K562 (cell line): ENCODE results near the gene BCL7C. TPM values are rescaled to one million over a fixed set of nuclear protein-coding genes. Genes with fewer than 3 reads are reported as not detected.
A peak's percentile ranks its signal among the peaks of the same experiment; 100 is the strongest.

Experiments
- ATAC-seq: fragments of 200-7000 bp; cut with Tn5 transposase; 3 replicates; pipeline ENCODE4 v1.9.1; 2020; ENCODE audit warnings: moderate library complexity
- BruUV-seq: library from RNA; stranded (reverse); fragments of 400-500 nt; replicated peaks from 2 replicates; lab custom pipeline; 2021; lab: Mats Ljungman, UMichigan
- CTCF ChIA-PET: fragments of 300-600 bp; formaldehyde crosslinking; extraction: SDS; loops from one replicate; lab custom pipeline; 2021; ENCODE audit warnings: low intra/inter-chr PET ratio; lab: Yijun Ruan, JAX
- POLR2A ChIA-PET: fragments of 300-600, 350-650 bp; sonication (Branson Sonifier 250); formaldehyde crosslinking; extraction: SDS; loops from one replicate; lab custom pipeline; 2021; ENCODE audit warnings: antibody characterized with exemption, inconsistent platforms; lab: Yijun Ruan, JAX
- DNase-seq, 4 experiments: peaks; one replicate each; pipeline versions ENCODE4 v3.0.0 to v3.0.0-alpha.2; 2011 to 2018; ENCODE audit warnings: low spot score in 3 of 4, mixed read lengths in 3 of 4; ENCODE audit errors: extremely low read depth in 1 of 4
- FAIRE-seq: peaks from 2 replicates; lab custom pipeline; 2011; peaks lifted over from hg19 to GRCh38; lab: Jason Lieb, UNC
- H2AFZ ChIP-seq: 2 replicates; pipeline ENCODE4 v1.6.0; 2011; ENCODE audit warnings: low read depth, low read length, control low read depth, inconsistent platforms
- H3K27ac ChIP-seq: fragments of 200-600 bp; 3 replicates; pipeline ENCODE4 v1.8.0; 2011; ENCODE audit warnings: low read depth, mild to moderate bottlenecking, control low read depth, inconsistent platforms, low read length, moderate library complexity, mixed read lengths; ENCODE audit errors: extremely low read depth
- H3K27me3 ChIP-seq, 2 experiments: fragments of 300-600 bp in 1 of 2; 2 replicates in 1 of 2; 3 replicates in 1 of 2; pipeline versions ENCODE4 v1.6.0 to v1.8.0; 2011; ENCODE audit warnings: inconsistent platforms in 2 of 2, low read length in 2 of 2, mild to moderate bottlenecking in 1 of 2, mixed read lengths in 1 of 2, moderate library complexity in 1 of 2; ENCODE audit not compliant: control insufficient read depth in 2 of 2, insufficient read depth in 2 of 2
- H3K36me3 ChIP-seq: fragments of 300-600 bp; 3 replicates; pipeline ENCODE4 v1.8.0; 2011; ENCODE audit warnings: mild to moderate bottlenecking, low read length, inconsistent platforms; ENCODE audit not compliant: control insufficient read depth, insufficient read depth
- H3K4me1 ChIP-seq, 2 experiments: fragments of 200-600 bp in 1 of 2; replicated peaks in 1 of 2; 2 replicates in 1 of 2; 3 replicates in 1 of 2; pipeline versions ENCODE4 v1.5.1 to v1.8.0; 2011; ENCODE audit warnings: inconsistent platforms in 2 of 2, low read length in 2 of 2, mild to moderate bottlenecking in 1 of 2, mixed read lengths in 1 of 2, moderate library complexity in 1 of 2; ENCODE audit not compliant: control insufficient read depth in 2 of 2, insufficient read depth in 2 of 2
- H3K4me2 ChIP-seq: 2 replicates; pipeline ENCODE4 v1.6.1; 2011; ENCODE audit warnings: low read length, control low read depth, inconsistent platforms, mixed read lengths; ENCODE audit not compliant: insufficient read depth
- H3K4me3 ChIP-seq: fragments of 200-600 bp; sonication (generic), shearing (Covaris generic); 2 replicates; pipeline ENCODE4 v1.5.1; 2016; ENCODE audit warnings: control low read depth, inconsistent platforms
- H3K79me2 ChIP-seq: fragments of 200-600 bp; 3 replicates; pipeline ENCODE4 v1.8.0; 2011; ENCODE audit warnings: low read length, inconsistent platforms; ENCODE audit not compliant: control insufficient read depth, insufficient read depth
- H3K9ac ChIP-seq, 2 experiments: 2 replicates each; pipeline versions ENCODE4 v1.6.0 to v1.6.1; 2011; ENCODE audit warnings: low read depth in 2 of 2, low read length in 2 of 2, control low read depth in 1 of 2, inconsistent platforms in 1 of 2, mild to moderate bottlenecking in 1 of 2, mixed read lengths in 1 of 2; ENCODE audit not compliant: insufficient read depth in 1 of 2
- H3K9me1 ChIP-seq: one replicate; pipeline ENCODE4 v1.6.0; 2011; ENCODE audit warnings: inconsistent platforms, mild to moderate bottlenecking, low read length, moderate library complexity; ENCODE audit not compliant: control insufficient read depth, insufficient read depth
- H3K9me3 ChIP-seq: replicated peaks from 2 replicates; pipeline ENCODE4 v1.5.1; 2011; ENCODE audit warnings: low read depth, low read length, inconsistent platforms; ENCODE audit not compliant: control insufficient read depth, insufficient read depth
- H4K20me1 ChIP-seq: replicated peaks from 2 replicates; pipeline ENCODE4 v1.6.1; 2011; ENCODE audit warnings: low read length, inconsistent platforms, mixed read lengths; ENCODE audit not compliant: control insufficient read depth, insufficient read depth
- ADNP ChIP-seq: fragments of 200-800 bp; sonication (Bioruptor generic); IDR thresholded peaks from 2 replicates; pipeline ENCODE4 v1.6.1; 2016; ENCODE audit warnings: missing genetic modification characterization, missing compliant biosample characterization
- C11orf30 ChIP-seq: fragments of 450-650 bp; IDR thresholded peaks from 2 replicates; pipeline ENCODE4 v1.6.1; 2016; ENCODE audit warnings: low read depth, mild to moderate bottlenecking
- CSDE1 ChIP-seq, 2 experiments: fragments of 450-650 bp; IDR thresholded peaks; 2 replicates each; pipeline ENCODE4 v1.6.1; 2016; ENCODE audit warnings: mild to moderate bottlenecking in 1 of 2
- CXXC5 ChIP-seq: fragments of 250-450 bp; sonication (Bioruptor Pico); IDR thresholded peaks from 2 replicates; pipeline ENCODE4 v1.8.0; 2022; ENCODE audit warnings: inconsistent platforms, mild to moderate bottlenecking, moderate library complexity
- DMBX1 ChIP-seq: fragments of 250-450 bp; sonication (Bioruptor Pico); IDR thresholded peaks from 2 replicates; pipeline ENCODE4 v1.8.0; 2022; ENCODE audit warnings: inconsistent platforms, mild to moderate bottlenecking, moderate library complexity, borderline replicate concordance
- DNMT1 ChIP-seq: fragments of 450-650 bp; IDR thresholded peaks from 2 replicates; pipeline ENCODE4 v1.6.1; 2016; ENCODE audit warnings: antibody characterized with exemption, mild to moderate bottlenecking
- DPF2 ChIP-seq: fragments of 450-650 bp; IDR thresholded peaks from 2 replicates; pipeline ENCODE4 v1.6.1; 2016
- KAT7 ChIP-seq: sonication (generic); formaldehyde crosslinking; IDR thresholded peaks from 2 replicates; pipeline ENCODE4 v1.8.0; 2022; ENCODE audit warnings: missing genetic modification reagents, mild to moderate bottlenecking, borderline replicate concordance
- MCM2 ChIP-seq: fragments of 450-650 bp; IDR thresholded peaks from 2 replicates; pipeline ENCODE4 v1.6.1; 2017; ENCODE audit warnings: low read depth, mild to moderate bottlenecking
- NFYB ChIP-seq: IDR thresholded peaks from 2 replicates; pipeline ENCODE4 v1.6.1; 2011; ENCODE audit warnings: mild to moderate bottlenecking, moderate library complexity; ENCODE audit not compliant: insufficient read length; ENCODE audit errors: extremely low read depth
- POLR2H ChIP-seq: IDR thresholded peaks from 2 replicates; pipeline ENCODE4 v1.6.1; 2016; ENCODE audit warnings: missing genetic modification characterization, low read depth, mild to moderate bottlenecking, control low read depth, missing compliant biosample characterization, moderate library complexity
- PRMT5 ChIP-seq: sonication (generic); formaldehyde crosslinking; IDR thresholded peaks from 2 replicates; pipeline ENCODE4 v1.5.0; 2020; ENCODE audit warnings: missing genetic modification reagents
- RBM25 ChIP-seq: fragments of 200-400 bp; formaldehyde crosslinking; IDR thresholded peaks from 2 replicates; pipeline ENCODE4 v1.6.1; 2018; ENCODE audit warnings: low read length, low read depth, moderate library complexity; ENCODE audit not compliant: severe bottlenecking
- XRCC3 ChIP-seq: fragments of 450-650 bp; IDR thresholded peaks from 2 replicates; pipeline ENCODE4 v1.6.1; 2017; ENCODE audit warnings: mild to moderate bottlenecking, moderate library complexity
- ZNF324 ChIP-seq: fragments of 250-450 bp; sonication (Bioruptor Pico); IDR thresholded peaks from 2 replicates; pipeline ENCODE4 v1.4.0; 2020; ENCODE audit warnings: mild to moderate bottlenecking
- ZNF644 ChIP-seq: fragments of 200-800 bp; sonication (Bioruptor generic); IDR thresholded peaks from 2 replicates; pipeline ENCODE4 v1.6.1; 2016; ENCODE audit warnings: low read depth, missing genetic modification characterization, missing compliant biosample characterization
- WGBS: fragments of 100-300 bp; shearing (Covaris generic); methylation state at CpG from one replicate; pipeline ENCODE4 v1.1.6; 2016; ENCODE audit warnings: low coverage, mixed read lengths; ENCODE audit not compliant: insufficient coverage; ENCODE audit errors: missing lambda C conversion rate; 5-methylcytosine and 5-hydroxymethylcytosine counted together
- in situ Hi-C: fragments of 300-500 bp; cut with MboI; formaldehyde crosslinking; loops from 4 replicates; pipeline ENCODE4 v1.15.0; 2018; ENCODE audit warnings: inconsistent platforms, mixed read lengths
- intact Hi-C: fragments of 100-400 bp; cut with micrococcal nuclease; formaldehyde crosslinking; loops from 2 replicates; pipeline ENCODE4 v1.14.2; 2022
- polyA plus RNA-seq, 8 experiments: library from polyadenylated mRNA; depleted of rRNA in 4 of 8; stranded (reverse) in 5 of 8; unstranded in 3 of 8; fragments of >200 nt; fragmentation: Nextera tagmentation in 2 of 8; fragmentation: Illumina TruSeq in 1 of 8; extraction: Ambion mirVana in 2 of 8; extraction: Trizol in 1 of 8; gene quantifications; 2 replicates each; pipeline versions ENCODE4 v1.2.1 to v1.2.3, GENCODE V29; 2011 to 2014; ENCODE audit warnings: inconsistent platforms in 1 of 8, missing spikeins in 1 of 8
- total RNA-seq, 7 experiments: library from RNA; depleted of rRNA in 6 of 7; stranded (reverse); fragments of >200 nt in 6 of 7; fragmentation: Illumina TruSeq in 2 of 7; extraction: Trizol in 2 of 7; gene quantifications; 2 replicates each; pipeline versions ENCODE4 v1.2.1 to v1.2.3, GENCODE V29; 2011 to 2021; ENCODE audit warnings: low replicate concordance in 1 of 7
- TF ChIP-seq, protein P1 (sequence below): sonication (generic); formaldehyde crosslinking; IDR thresholded peaks from 2 replicates; pipeline ENCODE4 v1.9.0; 2022; ENCODE audit warnings: mild to moderate bottlenecking, missing genetic modification reagents
- TF ChIP-seq, protein P2 (sequence below), 2 experiments: fragments of 450-650 bp; IDR thresholded peaks; 2 replicates each; pipeline ENCODE4 v1.6.1; 2018; ENCODE audit warnings: mild to moderate bottlenecking in 2 of 2, low read depth in 1 of 2; ENCODE audit not compliant: partially characterized antibody in 2 of 2

BCL7C gene
- total and polyA plus RNA-seq, 9 of the 15 experiments (the other 6 are each of a cell fraction or from before 2014, with no cell fraction given) = 1.7 to 85.8 (median 19.6) TPM

DNA sequence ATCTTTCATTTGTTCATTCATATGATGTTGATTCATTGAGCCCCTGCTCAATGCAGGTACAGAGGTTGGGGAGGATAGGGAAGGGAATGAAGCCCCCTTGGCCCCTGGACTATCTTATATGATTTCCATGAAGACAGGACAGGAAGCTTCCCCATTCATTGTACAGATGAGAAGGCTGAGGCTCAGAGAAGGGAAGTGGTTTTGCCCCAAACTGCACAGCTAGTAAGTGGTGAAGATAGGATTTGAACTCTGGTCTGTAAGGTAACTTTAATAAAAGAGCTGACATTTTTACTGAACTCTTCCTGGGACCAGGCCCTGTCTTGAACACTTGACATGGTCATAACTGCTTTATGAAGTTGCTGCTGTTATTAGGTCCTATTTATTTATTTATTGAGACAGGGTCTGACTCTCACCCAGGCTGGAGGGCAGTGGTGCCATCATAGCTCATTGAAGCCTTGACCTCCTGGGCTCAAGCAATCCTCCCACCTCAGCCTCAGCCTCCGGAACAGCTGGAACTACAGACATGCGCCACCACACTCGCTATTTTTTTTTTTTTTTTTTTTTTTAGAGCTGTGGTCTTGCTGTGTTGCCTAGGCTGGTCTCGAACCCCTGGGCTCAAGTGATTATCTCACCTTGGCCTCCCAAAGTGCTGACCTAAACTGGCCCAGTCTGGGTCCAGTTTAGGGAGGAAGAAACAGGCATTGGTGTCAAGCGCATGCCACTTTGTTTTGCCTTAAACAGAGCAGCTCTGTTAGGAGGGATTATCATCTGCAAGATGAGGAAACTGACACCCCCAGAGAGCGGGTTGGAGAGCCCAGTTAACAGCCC is 7.5 kb upstream of the BCL7C start:
- no peaks in the 10 kb centered on the region for H3K9me1 ChIP-seq
- H3K27ac ChIP-seq = peak overlapping the region; percentile 86
- no peaks in the 10 kb centered on the region for H4K20me1 ChIP-seq
- in situ Hi-C loops (loop anchor here (10.0 kb wide), 1 partner anchor 57 kb away; no protein-coding TSS in a partner anchor), intact Hi-C loops (no loop called here)
- peak overlapping the region; percentile 94 for H2AFZ ChIP-seq
- no peaks in the 10 kb centered on the region for H3K9me3 ChIP-seq
- BruUV-seq = TSS peak; percentile 90
- peaks cover 30 to 41% of the 10 kb centered on the region in 2 experiments for H3K4me1 ChIP-seq
- peak; percentile 74 for FAIRE-seq
- H3K79me2 ChIP-seq = no peaks in the 10 kb centered on the region
- ChIA-PET CTCF (interaction anchor here (0.6 to 1.4 kb wide), 3 partner anchors 57 to 958 kb away, joined by 3 to 4 read pairs (median 4); partner anchors contain the start of gene DCTPP1), POLR2A (interaction anchor here (0.6 to 1.6 kb wide), 13 partner anchors 11 to 554 kb away, joined by 3 to 7 read pairs (median 3); no protein-coding TSS in a partner anchor)
- peak overlapping the region; percentile 93 for H3K4me2 ChIP-seq
- no peaks in the 10 kb centered on the region; the same call in 2 of the 3 replicates for H3K36me3 ChIP-seq
- ATAC-seq = no peak
- no peaks in the 10 kb centered on the region for H3K27me3 ChIP-seq
- peak overlapping the region; percentile 85 to 96 for H3K9ac ChIP-seq
- peak overlapping the region; percentile 57 for H3K4me3 ChIP-seq
- WGBS = 23% methylated on average over 4 of the region's 6 CpGs
- peak in 1 of 4 experiments; percentile 52 for DNase-seq
- TF ChIP-seq PRMT5 (CRISPR knock-in tag) (no peak), RBM25 (peak; percentile 36), DNMT1 (no peak), CSDE1 (IDR thresholded peaks at IDR 0.05) (no peak), MCM2 (no peak), ADNP (tag) (no peak), XRCC3 (no peak), DPF2 (0 out of 2 replicates have a peak, but pooled peaks have one; percentile 19), NFYB (no peak), DMBX1 (CRISPR knock-in tag) (no peak), ZNF324 (CRISPR knock-in tag) (no peak), C11orf30 (no peak), POLR2H (tag) (no peak), ZNF644 (tag) (no peak), CXXC5 (no peak), KAT7 (CRISPR knock-in tag) (no peak)
- TF ChIP-seq, protein P1, sequence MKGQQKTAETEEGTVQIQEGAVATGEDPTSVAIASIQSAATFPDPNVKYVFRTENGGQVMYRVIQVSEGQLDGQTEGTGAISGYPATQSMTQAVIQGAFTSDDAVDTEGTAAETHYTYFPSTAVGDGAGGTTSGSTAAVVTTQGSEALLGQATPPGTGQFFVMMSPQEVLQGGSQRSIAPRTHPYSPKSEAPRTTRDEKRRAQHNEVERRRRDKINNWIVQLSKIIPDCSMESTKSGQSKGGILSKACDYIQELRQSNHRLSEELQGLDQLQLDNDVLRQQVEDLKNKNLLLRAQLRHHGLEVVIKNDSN = no peak
- TF ChIP-seq, protein P2, sequence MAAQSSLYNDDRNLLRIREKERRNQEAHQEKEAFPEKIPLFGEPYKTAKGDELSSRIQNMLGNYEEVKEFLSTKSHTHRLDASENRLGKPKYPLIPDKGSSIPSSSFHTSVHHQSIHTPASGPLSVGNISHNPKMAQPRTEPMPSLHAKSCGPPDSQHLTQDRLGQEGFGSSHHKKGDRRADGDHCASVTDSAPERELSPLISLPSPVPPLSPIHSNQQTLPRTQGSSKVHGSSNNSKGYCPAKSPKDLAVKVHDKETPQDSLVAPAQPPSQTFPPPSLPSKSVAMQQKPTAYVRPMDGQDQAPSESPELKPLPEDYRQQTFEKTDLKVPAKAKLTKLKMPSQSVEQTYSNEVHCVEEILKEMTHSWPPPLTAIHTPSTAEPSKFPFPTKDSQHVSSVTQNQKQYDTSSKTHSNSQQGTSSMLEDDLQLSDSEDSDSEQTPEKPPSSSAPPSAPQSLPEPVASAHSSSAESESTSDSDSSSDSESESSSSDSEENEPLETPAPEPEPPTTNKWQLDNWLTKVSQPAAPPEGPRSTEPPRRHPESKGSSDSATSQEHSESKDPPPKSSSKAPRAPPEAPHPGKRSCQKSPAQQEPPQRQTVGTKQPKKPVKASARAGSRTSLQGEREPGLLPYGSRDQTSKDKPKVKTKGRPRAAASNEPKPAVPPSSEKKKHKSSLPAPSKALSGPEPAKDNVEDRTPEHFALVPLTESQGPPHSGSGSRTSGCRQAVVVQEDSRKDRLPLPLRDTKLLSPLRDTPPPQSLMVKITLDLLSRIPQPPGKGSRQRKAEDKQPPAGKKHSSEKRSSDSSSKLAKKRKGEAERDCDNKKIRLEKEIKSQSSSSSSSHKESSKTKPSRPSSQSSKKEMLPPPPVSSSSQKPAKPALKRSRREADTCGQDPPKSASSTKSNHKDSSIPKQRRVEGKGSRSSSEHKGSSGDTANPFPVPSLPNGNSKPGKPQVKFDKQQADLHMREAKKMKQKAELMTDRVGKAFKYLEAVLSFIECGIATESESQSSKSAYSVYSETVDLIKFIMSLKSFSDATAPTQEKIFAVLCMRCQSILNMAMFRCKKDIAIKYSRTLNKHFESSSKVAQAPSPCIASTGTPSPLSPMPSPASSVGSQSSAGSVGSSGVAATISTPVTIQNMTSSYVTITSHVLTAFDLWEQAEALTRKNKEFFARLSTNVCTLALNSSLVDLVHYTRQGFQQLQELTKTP (IDR thresholded peaks at IDR 0.05; ENCODE audit: low read depth in 1 of 2, partially characterized antibody in 2 of 2) = no peak
